SU-DHL-6 (cell line): ENCODE results near the gene NOBOX.

ENCODE experiments used
- H2AFZ ChIP-seq: fragments of 200-600 bp; sonication (generic); 2 replicates; pipeline ENCODE4 v1.6.1; 2014; ENCODE audit warnings: low read depth, mild to moderate bottlenecking, moderate library complexity, mixed read lengths, antibody characterized with exemption, low read length; ENCODE audit not compliant: severe bottlenecking
- H3F3A ChIP-seq: fragments of 200-600 bp; shearing (Covaris generic); 2 replicates; pipeline ENCODE4 v1.6.0; 2016; ENCODE audit warnings: antibody characterized with exemption, mild to moderate bottlenecking; ENCODE audit not compliant: insufficient read depth
- H3K27ac ChIP-seq: fragments of 200-600 bp; sonication (generic); 2 replicates; pipeline ENCODE4 v1.5.1; 2016; ENCODE audit warnings: low read depth, mild to moderate bottlenecking, low read length, moderate library complexity, mixed read lengths
- H3K27me3 ChIP-seq: fragments of 200-600 bp; sonication (generic), shearing (Covaris generic); 2 replicates; pipeline ENCODE4 v1.6.0; 2014; ENCODE audit warnings: mild to moderate bottlenecking, low read length
- H3K36me3 ChIP-seq: fragments of 200-600 bp; sonication (generic); 2 replicates; pipeline ENCODE4 v1.6.1; 2014; ENCODE audit warnings: mild to moderate bottlenecking, low read length, mixed read lengths
- H3K4me2 ChIP-seq: fragments of 300-600, 200-600 bp; shearing (Covaris generic), sonication (generic); 2 replicates; pipeline ENCODE4 v1.6.0; 2014; ENCODE audit warnings: low read length, low read depth, mild to moderate bottlenecking; ENCODE audit not compliant: poor library complexity, severe bottlenecking
- H3K4me3 ChIP-seq: fragments of 200-600 bp; sonication (generic); 2 replicates; pipeline ENCODE4 v1.5.1; 2014; ENCODE audit warnings: antibody characterized with exemption, low read length, mild to moderate bottlenecking, mixed read lengths; ENCODE audit not compliant: insufficient read depth, poor library complexity, severe bottlenecking
- H3K79me2 ChIP-seq: fragments of 200-600 bp; sonication (generic); 2 replicates; pipeline ENCODE4 v1.6.1; 2014; ENCODE audit warnings: mild to moderate bottlenecking, low read length, moderate library complexity; ENCODE audit not compliant: insufficient read depth
- H3K9ac ChIP-seq: fragments of 200-600 bp; sonication (generic); 2 replicates; pipeline ENCODE4 v1.7.0; 2014; ENCODE audit warnings: mild to moderate bottlenecking, low read length
- H3K9me2 ChIP-seq: fragments of 200-600 bp; sonication (generic); replicated peaks from 2 replicates; pipeline ENCODE4 v1.6.1; 2014; ENCODE audit warnings: low read length; ENCODE audit not compliant: insufficient read depth
- H3K9me3 ChIP-seq: fragments of 200-600 bp; sonication (generic); 2 replicates; pipeline ENCODE4 v1.6.1; 2014; ENCODE audit warnings: low read length, mixed read lengths; ENCODE audit not compliant: insufficient read depth
- H4K20me1 ChIP-seq: fragments of 200-600 bp; sonication (generic); 2 replicates; pipeline ENCODE4 v1.6.1; 2014; ENCODE audit warnings: low read depth, mild to moderate bottlenecking, antibody characterized with exemption, low read length, moderate library complexity, mixed read lengths
- CTCF ChIP-seq: fragments of 200-600 bp; sonication (generic); IDR thresholded peaks from one replicate; pipeline ENCODE4 v1.5.1; 2017; ENCODE audit warnings: antibody characterized with exemption, mild to moderate bottlenecking, low read length, moderate library complexity; ENCODE audit not compliant: insufficient read depth, poor library complexity, severe bottlenecking
- EZH2phosphoT487 ChIP-seq: fragments of 200-600 bp; sonication (generic), shearing (Covaris generic); conservative IDR thresholded peaks from 2 replicates; pipeline ENCODE4 v1.6.1; 2018; ENCODE audit warnings: mild to moderate bottlenecking, antibody characterized with exemption, low read length, moderate library complexity, mixed read lengths

The NOBOX gene

GRCh38 chr7:144384555-144385245 is 18.8 kb downstream of the NOBOX start:
- no peak overlapping the region for H3K9ac ChIP-seq
- H3K4me3 ChIP-seq: no peak overlapping the region
- H2AFZ ChIP-seq: no peak overlapping the region
- no peak overlapping the region for H3K4me2 ChIP-seq
- TF ChIP-seq CTCF (no peak), EZH2phosphoT487 (no peak)
- H4K20me1 ChIP-seq: no peaks in the 10 kb centered on the region
- no peaks in the 10 kb centered on the region for H3F3A ChIP-seq
- no peaks in the 10 kb centered on the region for H3K27me3 ChIP-seq
- no peak overlapping the region for H3K27ac ChIP-seq
- H3K9me2 ChIP-seq: no peaks in the 10 kb centered on the region
- H3K79me2 ChIP-seq: no peaks in the 10 kb centered on the region
- H3K9me3 ChIP-seq: no peaks in the 10 kb centered on the region
- H3K36me3 ChIP-seq: no peaks in the 10 kb centered on the region

- H3K79me2 ChIP-seq: no peaks in the 10 kb centered on the region
- no peaks in the 10 kb centered on the region for H3F3A ChIP-seq
- no peak overlapping the region for H3K9ac ChIP-seq
- H3K4me2 ChIP-seq: no peak overlapping the region
- no peaks in the 10 kb centered on the region for H3K27me3 ChIP-seq
- no peak overlapping the region for H2AFZ ChIP-seq
- no peaks in the 10 kb centered on the region for H4K20me1 ChIP-seq
- no peak overlapping the region for H3K4me3 ChIP-seq
- H3K9me2 ChIP-seq: no peaks in the 10 kb centered on the region
- no peaks in the 10 kb centered on the region for H3K9me3 ChIP-seq
- TF ChIP-seq CTCF (no peak), EZH2phosphoT487 (no peak)
- H3K27ac ChIP-seq: no peak overlapping the region
- no peaks in the 10 kb centered on the region for H3K36me3 ChIP-seq
Measured at GRCh38 chr7:144384071-144384470, 19.4 kb downstream of the NOBOX start.

- no peak overlapping the region for H3K27ac ChIP-seq
Measured at GRCh38 chr7:144379776-144380384, 23.6 kb downstream of the NOBOX start.

More at GRCh38 chr7:144379776-144380384, 23.6 kb downstream of the NOBOX start:
- H3K9me3 ChIP-seq: no peaks in the 10 kb centered on the region
- H3K9me2 ChIP-seq: no peaks in the 10 kb centered on the region
- TF ChIP-seq CTCF: no peak
- H2AFZ ChIP-seq: no peak overlapping the region
- H3K4me2 ChIP-seq: no peak overlapping the region
- H3K27me3 ChIP-seq: no peaks in the 10 kb centered on the region
- H3K36me3 ChIP-seq: no peaks in the 10 kb centered on the region
- H3K79me2 ChIP-seq: no peaks in the 10 kb centered on the region
- H4K20me1 ChIP-seq: no peaks in the 10 kb centered on the region
- no peak overlapping the region for H3K4me3 ChIP-seq
- no peak overlapping the region for H3K9ac ChIP-seq
- no peaks in the 10 kb centered on the region for H3F3A ChIP-seq
